Astrocyte of the hippocampus (primary cell): ENCODE measurements around the gene ADCY2.

Experiments used
- DNase-seq: peaks from one replicate; pipeline ENCODE4 v3.0.0; 2011; ENCODE audit warnings: low read depth, low spot score

ADCY2 gene

GRCh38 chr5:7592910-7593309 is 197.0 kb downstream of the ADCY2 start:
- no peak for DNase-seq

GRCh38 chr5:7597059-7597642 is 201.2 kb downstream of the ADCY2 start:
- peak; percentile 35 for DNase-seq

- peak; percentile 49 for DNase-seq
These were observed 211.0 kb downstream of the ADCY2 start for GRCh38 chr5:7606840-7607465.

- DNase-seq: no peak
These were observed 212.8 kb downstream of the ADCY2 start for GRCh38 chr5:7608772-7609171.

- DNase-seq: no peak
These were observed 213.8 kb downstream of the ADCY2 start for GRCh38 chr5:7609726-7610125.

GRCh38 chr5:7610531-7611177 is 214.7 kb downstream of the ADCY2 start:
- DNase-seq: no peak

- DNase-seq: no peak
These were observed 215.6 kb downstream of the ADCY2 start for GRCh38 chr5:7611518-7611917.

GRCh38 chr5:7615566-7616061 is 219.7 kb downstream of the ADCY2 start:
- peak; percentile 45 for DNase-seq

- DNase-seq: no peak
These were observed 221.0 kb downstream of the ADCY2 start for GRCh38 chr5:7616897-7617296.

- no peak for DNase-seq
These were observed 226.6 kb downstream of the ADCY2 start for GRCh38 chr5:7622498-7622897.

- DNase-seq: no peak
These were observed 229.8 kb downstream of the ADCY2 start for GRCh38 chr5:7625740-7626139.

- DNase-seq: no peak
These were observed 232.3 kb downstream of the ADCY2 start for GRCh38 chr5:7628248-7628647.

GRCh38 chr5:7628820-7629219 is 232.9 kb downstream of the ADCY2 start:
- DNase-seq: no peak

GRCh38 chr5:7629561-7629960 is 233.6 kb downstream of the ADCY2 start:
- DNase-seq: no peak

GRCh38 chr5:7634837-7635236 is 238.9 kb downstream of the ADCY2 start:
- no peak for DNase-seq

- DNase-seq: peak; percentile 79
These were observed 242.5 kb downstream of the ADCY2 start for GRCh38 chr5:7638456-7638855.

- DNase-seq: peak; percentile 11
These were observed 246.1 kb downstream of the ADCY2 start for GRCh38 chr5:7642029-7642428.

GRCh38 chr5:7644723-7645122 is 248.8 kb downstream of the ADCY2 start:
- DNase-seq: no peak

GRCh38 chr5:7650755-7651154 is 254.8 kb downstream of the ADCY2 start:
- peak; percentile 67 for DNase-seq

GRCh38 chr5:7653046-7653445 is 257.1 kb downstream of the ADCY2 start:
- no peak for DNase-seq

- no peak for DNase-seq
These were observed 261.2 kb downstream of the ADCY2 start for GRCh38 chr5:7657153-7657552.

- peak; percentile 35 for DNase-seq
These were observed 263.5 kb downstream of the ADCY2 start for GRCh38 chr5:7659420-7659819.

GRCh38 chr5:7662289-7662688 is 266.4 kb downstream of the ADCY2 start:
- DNase-seq: no peak
